ENCODE results near the gene RPL18.

The RPL18 gene

DNA sequence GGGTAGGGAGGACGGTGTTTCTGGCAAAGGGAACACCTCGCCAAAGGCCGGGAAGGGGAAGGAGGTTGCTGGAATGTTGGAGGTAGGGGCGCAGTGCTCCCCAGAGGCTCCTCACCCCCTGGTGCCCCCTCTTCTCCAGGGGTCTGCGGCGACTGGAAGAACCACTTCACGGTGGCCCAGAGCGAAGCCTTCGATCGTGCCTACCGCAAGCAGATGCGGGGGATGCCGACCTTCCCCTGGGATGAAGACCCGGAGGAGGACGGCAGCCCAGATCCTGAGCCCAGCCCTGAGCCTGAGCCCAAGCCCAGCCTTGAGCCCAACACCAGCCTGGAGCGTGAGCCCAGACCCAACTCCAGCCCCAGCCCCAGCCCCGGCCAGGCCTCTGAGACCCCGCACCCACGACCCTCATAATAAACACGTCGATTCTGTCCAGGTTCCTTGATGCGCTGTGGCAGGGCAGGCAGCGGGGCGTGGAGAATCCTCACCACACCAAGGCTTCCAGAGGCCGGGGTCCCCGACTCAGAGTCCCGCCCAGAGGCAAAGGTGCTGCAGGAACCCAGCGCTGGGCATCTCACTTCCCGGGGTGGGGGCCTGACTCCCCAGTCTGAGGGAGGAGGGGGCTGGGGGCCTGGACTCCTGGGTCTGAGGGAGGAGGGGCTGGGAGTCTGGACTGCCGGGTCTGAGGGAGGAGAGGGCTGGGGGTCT, 19.8 kb downstream of the RPL18 start:
- Histone ChIP-seq H3K4me2 (ENCODE audit: low read depth, low read length, poor library complexity, severe bottlenecking) (no peak overlapping the region), H3K4me1 (ENCODE audit: insufficient read depth, low read length, poor library complexity, severe bottlenecking) (no peaks in the 10 kb centered on the region), H3K79me2 (ENCODE audit: insufficient read depth, low read length) (no peaks in the 10 kb centered on the region), H3F3A (ENCODE audit: low read depth) (no peaks in the 10 kb centered on the region), H3K4me3 (ENCODE audit: low read length, poor library complexity, severe bottlenecking) (no peak overlapping the region), H4K20me1 (ENCODE audit: insufficient read depth, low read length, poor library complexity, severe bottlenecking) (no peaks in the 10 kb centered on the region), H3K36me3 (ENCODE audit: insufficient read depth, low read length) (no peaks in the 10 kb centered on the region), H2AFZ (ENCODE audit: low read length) (no peak overlapping the region), H3K9ac (ENCODE audit: low read depth, low read length, poor library complexity, severe bottlenecking) (no peak overlapping the region), H3K9me3 (ENCODE audit: insufficient read depth, low read depth, low read length) (no peaks in the 10 kb centered on the region), H3K27me3 (ENCODE audit: insufficient read depth, low read length, poor library complexity, severe bottlenecking) (no peaks in the 10 kb centered on the region), H3K9me2 (replicated peaks; ENCODE audit: low read depth, low read length) (no peaks in the 10 kb centered on the region)
- TF ChIP-seq EZH2phosphoT487 (IDR thresholded peaks at IDR 0.05; ENCODE audit: borderline replicate concordance), result no peak
- TF ChIP-seq, protein P1, sequence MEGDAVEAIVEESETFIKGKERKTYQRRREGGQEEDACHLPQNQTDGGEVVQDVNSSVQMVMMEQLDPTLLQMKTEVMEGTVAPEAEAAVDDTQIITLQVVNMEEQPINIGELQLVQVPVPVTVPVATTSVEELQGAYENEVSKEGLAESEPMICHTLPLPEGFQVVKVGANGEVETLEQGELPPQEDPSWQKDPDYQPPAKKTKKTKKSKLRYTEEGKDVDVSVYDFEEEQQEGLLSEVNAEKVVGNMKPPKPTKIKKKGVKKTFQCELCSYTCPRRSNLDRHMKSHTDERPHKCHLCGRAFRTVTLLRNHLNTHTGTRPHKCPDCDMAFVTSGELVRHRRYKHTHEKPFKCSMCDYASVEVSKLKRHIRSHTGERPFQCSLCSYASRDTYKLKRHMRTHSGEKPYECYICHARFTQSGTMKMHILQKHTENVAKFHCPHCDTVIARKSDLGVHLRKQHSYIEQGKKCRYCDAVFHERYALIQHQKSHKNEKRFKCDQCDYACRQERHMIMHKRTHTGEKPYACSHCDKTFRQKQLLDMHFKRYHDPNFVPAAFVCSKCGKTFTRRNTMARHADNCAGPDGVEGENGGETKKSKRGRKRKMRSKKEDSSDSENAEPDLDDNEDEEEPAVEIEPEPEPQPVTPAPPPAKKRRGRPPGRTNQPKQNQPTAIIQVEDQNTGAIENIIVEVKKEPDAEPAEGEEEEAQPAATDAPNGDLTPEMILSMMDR (conservative IDR thresholded peaks at IDR 0.05; ENCODE audit: low read length), result no peak

DNA sequence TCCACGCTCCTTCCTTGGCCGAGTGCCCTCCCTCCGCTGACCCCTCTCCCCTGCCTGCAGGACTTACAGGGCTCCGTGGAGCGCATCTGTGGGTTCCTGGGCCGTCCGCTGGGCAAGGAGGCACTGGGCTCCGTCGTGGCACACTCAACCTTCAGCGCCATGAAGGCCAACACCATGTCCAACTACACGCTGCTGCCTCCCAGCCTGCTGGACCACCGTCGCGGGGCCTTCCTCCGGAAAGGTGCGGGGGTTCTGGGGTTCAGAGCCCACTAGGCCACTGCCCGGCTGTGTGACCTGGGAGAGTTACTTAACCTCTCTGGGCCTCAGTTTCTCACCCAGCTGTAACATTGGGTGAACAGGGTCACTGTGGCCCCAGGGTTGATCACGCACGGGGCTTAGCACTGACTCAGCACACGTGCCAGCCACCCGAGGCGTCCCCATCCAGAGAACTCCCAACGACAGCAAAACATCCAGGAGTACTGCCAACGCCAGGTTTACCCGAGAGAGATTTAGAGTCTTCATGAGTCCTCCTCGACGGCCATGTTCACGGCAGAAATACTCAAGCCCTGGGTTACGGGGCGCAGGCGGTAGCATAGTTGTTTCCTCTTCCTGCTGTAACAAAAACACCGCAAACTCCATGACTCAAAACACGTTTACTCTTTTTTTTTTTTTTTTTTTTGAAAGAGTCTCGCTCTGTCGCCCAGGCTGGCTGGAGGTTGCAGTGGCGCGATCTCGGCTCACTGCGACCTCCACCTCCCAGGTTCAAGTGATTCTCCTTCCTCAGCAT, 22.1 kb downstream of the RPL18 start:
- Histone ChIP-seq H3F3A (ENCODE audit: low read depth) (no peaks in the 10 kb centered on the region), H3K4me2 (ENCODE audit: low read depth, low read length, poor library complexity, severe bottlenecking) (no peak overlapping the region)

DNA sequence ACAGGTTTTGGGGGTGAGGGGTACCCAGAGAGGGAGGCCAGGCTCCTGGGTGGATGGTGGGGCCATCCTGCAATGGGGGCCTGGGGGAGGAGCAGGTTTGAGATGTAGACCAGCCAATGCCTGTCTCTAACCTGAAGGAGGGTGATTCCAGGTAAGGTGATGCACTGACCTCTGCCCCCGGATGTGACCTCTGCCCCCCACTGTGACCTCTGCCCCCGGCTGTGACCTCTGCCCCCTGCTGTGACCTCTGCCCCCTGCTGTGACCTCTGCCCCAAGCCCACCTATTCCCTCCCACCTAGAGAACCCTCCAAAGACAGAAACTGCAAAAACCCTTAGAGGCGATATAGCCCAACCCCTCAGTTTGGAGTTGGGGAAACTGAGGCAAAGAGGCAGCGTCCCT, 22.7 kb downstream of the RPL18 start:
- Histone ChIP-seq H3K27me3 (ENCODE audit: insufficient read depth, low read length, poor library complexity, severe bottlenecking) (no peaks in the 10 kb centered on the region), H3K9me2 (replicated peaks; ENCODE audit: low read depth, low read length) (no peaks in the 10 kb centered on the region), H3K79me2 (ENCODE audit: insufficient read depth, low read length) (no peaks in the 10 kb centered on the region), H3K9me3 (ENCODE audit: insufficient read depth, low read depth, low read length) (no peaks in the 10 kb centered on the region), H3K4me1 (ENCODE audit: insufficient read depth, low read length, poor library complexity, severe bottlenecking) (no peaks in the 10 kb centered on the region), H3K4me3 (ENCODE audit: low read length, poor library complexity, severe bottlenecking) (no peak overlapping the region), H2AFZ (ENCODE audit: low read length) (no peak overlapping the region), H3K4me2 (ENCODE audit: low read depth, low read length, poor library complexity, severe bottlenecking) (no peak overlapping the region), H4K20me1 (ENCODE audit: insufficient read depth, low read length, poor library complexity, severe bottlenecking) (no peaks in the 10 kb centered on the region), H3K9ac (ENCODE audit: low read depth, low read length, poor library complexity, severe bottlenecking) (no peak overlapping the region), H3K36me3 (ENCODE audit: insufficient read depth, low read length) (no peaks in the 10 kb centered on the region), H3F3A (ENCODE audit: low read depth) (no peaks in the 10 kb centered on the region)
- no peak for TF ChIP-seq EZH2phosphoT487 (IDR thresholded peaks at IDR 0.05; ENCODE audit: borderline replicate concordance)
- TF ChIP-seq, protein P1 (conservative IDR thresholded peaks at IDR 0.05; ENCODE audit: low read length), result no peak

More for the DNA sequence above, 22.1 kb downstream of the RPL18 start:
- no peaks in the 10 kb centered on the region for H3K9me3 ChIP-seq (ENCODE audit: insufficient read depth, low read depth, low read length)
- H3K27me3 ChIP-seq (ENCODE audit: insufficient read depth, low read length, poor library complexity, severe bottlenecking), result no peaks in the 10 kb centered on the region
- H3K4me3 ChIP-seq (ENCODE audit: low read length, poor library complexity, severe bottlenecking), result no peak overlapping the region
- H3K79me2 ChIP-seq (ENCODE audit: insufficient read depth, low read length), result no peaks in the 10 kb centered on the region
- TF ChIP-seq EZH2phosphoT487 (IDR thresholded peaks at IDR 0.05; ENCODE audit: borderline replicate concordance), result no peak
- H3K4me1 ChIP-seq (ENCODE audit: insufficient read depth, low read length, poor library complexity, severe bottlenecking), result no peaks in the 10 kb centered on the region
- H3K9me2 ChIP-seq (replicated peaks; ENCODE audit: low read depth, low read length), result no peaks in the 10 kb centered on the region
- H4K20me1 ChIP-seq (ENCODE audit: insufficient read depth, low read length, poor library complexity, severe bottlenecking), result no peaks in the 10 kb centered on the region
- H3K9ac ChIP-seq (ENCODE audit: low read depth, low read length, poor library complexity, severe bottlenecking), result no peak overlapping the region
- no peaks in the 10 kb centered on the region for H3K36me3 ChIP-seq (ENCODE audit: insufficient read depth, low read length)
- no peak overlapping the region for H2AFZ ChIP-seq (ENCODE audit: low read length)
